Liver (tissue), 9 donors: ENCODE results near the gene TSPOAP1. TPM values are rescaled to one million over a fixed set of nuclear protein-coding genes. Genes with fewer than 3 reads are reported as not detected.

Experiments
- DNase-seq: peaks from one replicate; pipeline ENCODE4 v3.0.0-alpha.2; 2017; ENCODE audit warnings: low spot score
- H3K27ac ChIP-seq, 2 donors: one replicate each; pipeline ENCODE4 v1.7.0; 2013; ENCODE audit warnings: inconsistent platforms in 2 of 2, low read length in 2 of 2, control low read depth in 1 of 2, low read depth in 1 of 2, mild to moderate bottlenecking in 1 of 2
- H3K27me3 ChIP-seq, 4 donors: one replicate each; pipeline versions ENCODE4 v1.6.1 to v1.7.0; 2013; ENCODE audit warnings: low read length in 3 of 4, inconsistent platforms in 1 of 4, mild to moderate bottlenecking in 1 of 4, moderate library complexity in 1 of 4; ENCODE audit not compliant: control insufficient read depth in 4 of 4, insufficient read depth in 4 of 4
- H3K36me3 ChIP-seq, 4 donors: one replicate each; pipeline versions ENCODE4 v1.6.1 to v1.7.0; 2013; ENCODE audit warnings: low read length in 3 of 4, mild to moderate bottlenecking in 3 of 4, low read depth in 1 of 4, moderate library complexity in 1 of 4; ENCODE audit not compliant: control insufficient read depth in 4 of 4, insufficient read depth in 3 of 4
- H3K4me1 ChIP-seq, 4 donors: one replicate each; pipeline versions ENCODE4 v1.6.1 to v1.7.0; 2013; ENCODE audit warnings: low read length in 3 of 4, mild to moderate bottlenecking in 3 of 4, moderate library complexity in 1 of 4; ENCODE audit not compliant: control insufficient read depth in 4 of 4, insufficient read depth in 4 of 4
- H3K4me3 ChIP-seq, 3 donors: one replicate each; pipeline versions ENCODE4 v1.6.1 to v1.7.0; 2013; ENCODE audit warnings: low read length in 3 of 3, control low read depth in 1 of 3, low read depth in 1 of 3, mild to moderate bottlenecking in 1 of 3
- H3K9ac ChIP-seq, 2 donors: one replicate each; pipeline ENCODE4 v1.7.0; 2013; ENCODE audit warnings: low read length in 2 of 2, mild to moderate bottlenecking in 2 of 2, moderate library complexity in 2 of 2, control low read depth in 1 of 2, low read depth in 1 of 2
- H3K9me3 ChIP-seq, 4 donors: one replicate each; pipeline versions ENCODE4 v1.6.1 to v1.7.0; 2013; ENCODE audit warnings: low read length in 3 of 4; ENCODE audit not compliant: control insufficient read depth in 4 of 4
- EGR1 ChIP-seq, 2 donors: IDR thresholded peaks; 2 replicates each; pipeline ENCODE4 v1.6.1; 2016 to 2018; ENCODE audit warnings: antibody characterized with exemption in 2 of 2, low read depth in 2 of 2
- FOXA1 ChIP-seq: IDR thresholded peaks from 2 replicates; pipeline ENCODE4 v1.6.1; 2016; ENCODE audit warnings: antibody characterized with exemption
- GABPA ChIP-seq, 2 donors: IDR thresholded peaks in 1 of 2; conservative IDR thresholded peaks in 1 of 2; 2 replicates each; pipeline ENCODE4 v1.6.1; 2016; ENCODE audit warnings: antibody characterized with exemption in 2 of 2, mild to moderate bottlenecking in 1 of 2, moderate library complexity in 1 of 2
- HNF4A ChIP-seq, 2 donors: conservative IDR thresholded peaks; 2 replicates each; pipeline ENCODE4 v1.6.1; 2016; ENCODE audit warnings: antibody characterized with exemption in 2 of 2, mild to moderate bottlenecking in 2 of 2
- HNF4G ChIP-seq: IDR thresholded peaks from 2 replicates; pipeline ENCODE4 v1.6.1; 2016; ENCODE audit warnings: antibody characterized with exemption
- JUND ChIP-seq, 2 donors: IDR thresholded peaks; 2 replicates each; pipeline ENCODE4 v1.6.1; 2016; ENCODE audit warnings: antibody characterized with exemption in 2 of 2
- NR2F2 ChIP-seq: IDR thresholded peaks from 2 replicates; pipeline ENCODE4 v1.6.1; 2016; ENCODE audit warnings: antibody characterized with exemption
- SP1 ChIP-seq: IDR thresholded peaks from 2 replicates; pipeline ENCODE4 v1.6.1; 2018; ENCODE audit warnings: antibody characterized with exemption, mild to moderate bottlenecking
- YY1 ChIP-seq: IDR thresholded peaks from 2 replicates; pipeline ENCODE4 v1.6.1; 2016; ENCODE audit warnings: antibody characterized with exemption, mild to moderate bottlenecking
- ZBTB33 ChIP-seq: IDR thresholded peaks from 2 replicates; pipeline ENCODE4 v1.6.1; 2016; ENCODE audit warnings: antibody characterized with exemption
- WGBS: extraction: QIAGEN DNeasy Blood & Tissue Kit; methylation state at CpG from one replicate; pipeline ENCODE4 v1.1.7; 2013; 5-methylcytosine and 5-hydroxymethylcytosine counted together
- polyA plus RNA-seq, 2 donors: library from polyadenylated mRNA; stranded (reverse) in 1 of 2; unstranded in 1 of 2; fragments of 200-250 nt in 1 of 2; fragments of >200 nt in 1 of 2; fragmentation: Nextera tagmentation in 1 of 2; extraction: Ambion mirVana in 1 of 2; gene quantifications; one replicate each; pipeline versions ENCODE4 v1.2.1 to v1.2.3, GENCODE V29; 2013 to 2015
- total RNA-seq, 2 donors: library from RNA; depleted of rRNA; stranded (reverse); fragments of >200 nt; gene quantifications; one replicate each; pipeline ENCODE4 v1.2.3, GENCODE V29; 2014
- TF ChIP-seq, protein P1 (sequence below): fragments of 150-350 bp; IDR thresholded peaks from 2 replicates; pipeline ENCODE4 v1.5.1; 2017; ENCODE audit warnings: improper control_type of control experiment, low read depth, low read length; ENCODE audit not compliant: missing input control
- TF ChIP-seq, protein P2 (sequence below): IDR thresholded peaks from 2 replicates; pipeline ENCODE4 v1.6.1; 2016; ENCODE audit warnings: antibody characterized with exemption, mild to moderate bottlenecking
- TF ChIP-seq, protein P3 (sequence below): IDR thresholded peaks from 2 replicates; pipeline ENCODE4 v1.6.1; 2016; ENCODE audit warnings: antibody characterized with exemption
- donor health status: healthy.
- donor health status: healthy.
- donor health status: healthy.
- donor health status: healthy.
- donor health status: healthy.

Gene TSPOAP1
- total and polyA plus RNA-seq, 4 donors: 1.5 to 4.6 (median 2.6) TPM

DNA sequence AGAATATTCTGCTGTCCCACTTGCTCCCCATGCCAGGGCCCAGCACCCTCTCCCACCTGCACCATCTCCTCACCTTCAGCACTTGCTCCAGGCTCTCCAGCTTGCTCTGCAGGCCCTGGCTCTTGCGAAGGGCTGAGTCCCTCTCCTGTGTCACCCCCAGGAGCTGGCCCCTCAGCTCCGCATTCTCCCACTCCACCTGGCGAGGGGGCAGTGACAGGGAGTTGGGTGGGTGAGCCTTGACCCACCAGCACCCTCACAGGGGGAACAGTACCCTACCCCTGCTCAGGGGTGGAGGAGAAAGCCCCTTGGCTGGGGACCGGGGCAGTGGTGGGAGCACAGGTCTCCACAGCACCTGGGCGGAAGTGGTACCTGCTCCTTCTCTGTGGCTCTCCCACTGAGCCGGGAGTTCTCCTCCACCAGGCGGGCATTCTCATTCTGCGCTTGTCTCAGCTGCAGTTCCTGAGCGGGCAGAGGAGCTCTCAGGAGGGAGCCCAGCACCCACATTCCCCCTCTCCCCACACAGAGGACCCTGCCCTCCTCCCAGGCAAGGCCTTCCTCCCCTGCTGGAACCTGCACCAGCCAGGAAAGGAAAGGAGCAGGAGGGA lies 5.9 kb downstream of the TSPOAP1 start:
- Histone ChIP-seq H3K4me1 (peaks cover 2 to 16% (median 13%) of the 10 kb centered on the region in 4 donors), H3K9ac (no peak overlapping the region), H3K9me3 (no peaks in the 10 kb centered on the region), H3K27ac (no peak overlapping the region), H3K36me3 (peaks cover 0 to 2% (median 0%) of the 10 kb centered on the region in 4 donors), H3K27me3 (no peaks in the 10 kb centered on the region), H3K4me3 (no peak overlapping the region)
- 93% methylated on average over 9 of the region's 9 CpGs for WGBS
- TF ChIP-seq NR2F2 (no peak), HNF4G (no peak), HNF4A (conservative IDR thresholded peaks at IDR 0.05) (no peak), SP1 (no peak), FOXA1 (no peak)
- TF ChIP-seq, protein P1, sequence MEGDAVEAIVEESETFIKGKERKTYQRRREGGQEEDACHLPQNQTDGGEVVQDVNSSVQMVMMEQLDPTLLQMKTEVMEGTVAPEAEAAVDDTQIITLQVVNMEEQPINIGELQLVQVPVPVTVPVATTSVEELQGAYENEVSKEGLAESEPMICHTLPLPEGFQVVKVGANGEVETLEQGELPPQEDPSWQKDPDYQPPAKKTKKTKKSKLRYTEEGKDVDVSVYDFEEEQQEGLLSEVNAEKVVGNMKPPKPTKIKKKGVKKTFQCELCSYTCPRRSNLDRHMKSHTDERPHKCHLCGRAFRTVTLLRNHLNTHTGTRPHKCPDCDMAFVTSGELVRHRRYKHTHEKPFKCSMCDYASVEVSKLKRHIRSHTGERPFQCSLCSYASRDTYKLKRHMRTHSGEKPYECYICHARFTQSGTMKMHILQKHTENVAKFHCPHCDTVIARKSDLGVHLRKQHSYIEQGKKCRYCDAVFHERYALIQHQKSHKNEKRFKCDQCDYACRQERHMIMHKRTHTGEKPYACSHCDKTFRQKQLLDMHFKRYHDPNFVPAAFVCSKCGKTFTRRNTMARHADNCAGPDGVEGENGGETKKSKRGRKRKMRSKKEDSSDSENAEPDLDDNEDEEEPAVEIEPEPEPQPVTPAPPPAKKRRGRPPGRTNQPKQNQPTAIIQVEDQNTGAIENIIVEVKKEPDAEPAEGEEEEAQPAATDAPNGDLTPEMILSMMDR: no peak
- no peak for DNase-seq

DNA sequence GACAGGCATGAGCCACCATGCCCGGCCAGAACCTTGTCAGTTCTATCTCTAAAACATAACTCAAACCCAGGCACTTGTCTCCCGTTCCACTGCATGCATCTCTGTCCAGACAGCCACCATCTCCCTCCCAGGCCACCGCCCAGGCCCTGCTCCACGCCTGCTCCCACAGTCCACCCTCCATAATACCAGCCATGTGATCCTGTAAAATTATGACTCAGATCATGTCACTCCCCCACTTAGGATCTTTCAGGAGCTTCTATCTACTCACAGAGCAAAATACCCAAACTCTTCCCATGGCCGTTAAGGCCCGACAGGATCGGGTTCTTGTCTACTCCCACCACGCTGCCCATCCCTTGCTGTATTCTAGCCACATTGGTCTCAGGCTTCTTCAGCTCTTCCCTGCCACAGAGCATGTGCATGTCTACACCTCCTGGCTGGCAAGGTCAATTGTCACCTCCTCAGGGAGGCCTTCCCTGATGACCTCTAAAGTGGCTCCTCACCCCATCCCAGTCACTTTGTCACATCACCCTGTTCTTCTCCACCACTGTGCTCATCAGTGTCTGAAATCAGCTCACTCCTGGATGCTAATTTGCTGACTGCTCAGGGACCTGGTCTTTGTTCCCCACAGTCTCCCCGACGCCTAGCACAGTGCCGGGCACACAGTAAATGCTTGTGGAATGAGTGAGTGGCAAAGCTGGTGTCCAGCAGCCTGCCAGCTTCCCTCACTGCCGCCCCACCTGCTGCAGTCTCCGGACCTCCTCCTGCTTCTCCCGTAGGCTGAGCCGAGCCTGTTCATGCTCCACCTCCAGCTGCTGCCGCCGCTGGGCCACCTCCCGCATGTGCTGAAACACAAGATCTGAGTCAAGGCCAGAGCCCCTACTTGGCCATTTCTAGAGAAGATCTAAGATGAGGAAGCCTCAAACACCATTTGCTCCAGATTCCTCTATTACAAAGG lies 6.7 kb downstream of the TSPOAP1 start:
- DNase-seq: no peak
- Histone ChIP-seq H3K9me3 (no peaks in the 10 kb centered on the region), H3K4me3 (no peak overlapping the region), H3K9ac (no peak overlapping the region), H3K27me3 (no peaks in the 10 kb centered on the region), H3K36me3 (peaks cover 0 to 2% (median 0%) of the 10 kb centered on the region in 4 donors), H3K27ac (no peak overlapping the region), H3K4me1 (peaks cover 2 to 16% (median 13%) of the 10 kb centered on the region in 4 donors)
- TF ChIP-seq, protein P2, sequence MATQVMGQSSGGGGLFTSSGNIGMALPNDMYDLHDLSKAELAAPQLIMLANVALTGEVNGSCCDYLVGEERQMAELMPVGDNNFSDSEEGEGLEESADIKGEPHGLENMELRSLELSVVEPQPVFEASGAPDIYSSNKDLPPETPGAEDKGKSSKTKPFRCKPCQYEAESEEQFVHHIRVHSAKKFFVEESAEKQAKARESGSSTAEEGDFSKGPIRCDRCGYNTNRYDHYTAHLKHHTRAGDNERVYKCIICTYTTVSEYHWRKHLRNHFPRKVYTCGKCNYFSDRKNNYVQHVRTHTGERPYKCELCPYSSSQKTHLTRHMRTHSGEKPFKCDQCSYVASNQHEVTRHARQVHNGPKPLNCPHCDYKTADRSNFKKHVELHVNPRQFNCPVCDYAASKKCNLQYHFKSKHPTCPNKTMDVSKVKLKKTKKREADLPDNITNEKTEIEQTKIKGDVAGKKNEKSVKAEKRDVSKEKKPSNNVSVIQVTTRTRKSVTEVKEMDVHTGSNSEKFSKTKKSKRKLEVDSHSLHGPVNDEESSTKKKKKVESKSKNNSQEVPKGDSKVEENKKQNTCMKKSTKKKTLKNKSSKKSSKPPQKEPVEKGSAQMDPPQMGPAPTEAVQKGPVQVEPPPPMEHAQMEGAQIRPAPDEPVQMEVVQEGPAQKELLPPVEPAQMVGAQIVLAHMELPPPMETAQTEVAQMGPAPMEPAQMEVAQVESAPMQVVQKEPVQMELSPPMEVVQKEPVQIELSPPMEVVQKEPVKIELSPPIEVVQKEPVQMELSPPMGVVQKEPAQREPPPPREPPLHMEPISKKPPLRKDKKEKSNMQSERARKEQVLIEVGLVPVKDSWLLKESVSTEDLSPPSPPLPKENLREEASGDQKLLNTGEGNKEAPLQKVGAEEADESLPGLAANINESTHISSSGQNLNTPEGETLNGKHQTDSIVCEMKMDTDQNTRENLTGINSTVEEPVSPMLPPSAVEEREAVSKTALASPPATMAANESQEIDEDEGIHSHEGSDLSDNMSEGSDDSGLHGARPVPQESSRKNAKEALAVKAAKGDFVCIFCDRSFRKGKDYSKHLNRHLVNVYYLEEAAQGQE: no peak
- TF ChIP-seq GABPA (IDR thresholded peaks at IDR 0.05 in 1 of 2, conservative IDR thresholded peaks at IDR 0.05 in 1 of 2): no peak
- TF ChIP-seq HNF4G: no peak
- TF ChIP-seq EGR1 (IDR thresholded peaks at IDR 0.05; ENCODE audit: low read depth in 2 of 2): no peak
- no peak for TF ChIP-seq HNF4A (conservative IDR thresholded peaks at IDR 0.05)
- TF ChIP-seq JUND (IDR thresholded peaks at IDR 0.05): no peak
- TF ChIP-seq, protein P3, sequence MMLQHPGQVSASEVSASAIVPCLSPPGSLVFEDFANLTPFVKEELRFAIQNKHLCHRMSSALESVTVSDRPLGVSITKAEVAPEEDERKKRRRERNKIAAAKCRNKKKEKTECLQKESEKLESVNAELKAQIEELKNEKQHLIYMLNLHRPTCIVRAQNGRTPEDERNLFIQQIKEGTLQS: no peak
- TF ChIP-seq YY1: no peak
- no peak for TF ChIP-seq ZBTB33
- 96% methylated on average over 18 of the region's 18 CpGs for WGBS
